Measurements from ENCODE around the gene NPR1.
"Not testable (repeated sequence)": the region's sequence is repeated elsewhere in the genome, so short reads cannot be mapped to it uniquely, and the experiment has no call there.

NPR1 gene

GRCh38 chr1:153652805-153653500 is 25.5 kb upstream of the NPR1 start:
- Histone ChIP-seq H3K36me3 (ENCODE audit: control insufficient read depth, low read depth, low read length) (no peaks in the 10 kb centered on the region), H3K9me3 (ENCODE audit: control insufficient read depth, low read depth, low read length) (no peaks in the 10 kb centered on the region), H3K4me1 (ENCODE audit: control insufficient read depth, low read depth, low read length) (no peaks in the 10 kb centered on the region), H3K4me3 (ENCODE audit: low read length) (no peak overlapping the region), H3K9ac (ENCODE audit: low read length) (no peak overlapping the region), H3K27ac (ENCODE audit: low read length) (no peak overlapping the region), H3K27me3 (ENCODE audit: control insufficient read depth, insufficient read depth, low read length) (no peaks in the 10 kb centered on the region)

GRCh38 chr1:153655333-153655732 is 23.2 kb upstream of the NPR1 start:
- Histone ChIP-seq H3K27ac (ENCODE audit: low read length) (no peak overlapping the region), H3K36me3 (ENCODE audit: control insufficient read depth, low read depth, low read length) (no peaks in the 10 kb centered on the region), H3K4me1 (ENCODE audit: control insufficient read depth, low read depth, low read length) (peaks cover 3% of the 10 kb centered on the region), H3K9me3 (ENCODE audit: control insufficient read depth, low read depth, low read length) (no peaks in the 10 kb centered on the region), H3K4me3 (ENCODE audit: low read length) (no peak overlapping the region), H3K27me3 (ENCODE audit: control insufficient read depth, insufficient read depth, low read length) (no peaks in the 10 kb centered on the region), H3K9ac (ENCODE audit: low read length) (no peak overlapping the region)

GRCh38 chr1:153658400-153659174 is 19.9 kb upstream of the NPR1 start, which contains the start of gene SNAPIN:
Gene SNAPIN (plus strand): TSS chr1:153658703. CDS start chr1:153658744, 41 bp downstream.
- Histone ChIP-seq H3K4me1 (ENCODE audit: control insufficient read depth, low read depth, low read length) (peaks cover 3% of the 10 kb centered on the region), H3K27ac (ENCODE audit: low read length) (peak within 1 kb of the TSS; percentile 50), H3K9me3 (ENCODE audit: control insufficient read depth, low read depth, low read length) (no peaks in the 10 kb centered on the region), H3K27me3 (ENCODE audit: control insufficient read depth, insufficient read depth, low read length) (no peaks in the 10 kb centered on the region), H3K9ac (ENCODE audit: low read length) (peak within 1 kb of the TSS; percentile 81), H3K4me3 (ENCODE audit: low read length) (peak within 1 kb of the TSS; percentile 93), H3K36me3 (ENCODE audit: control insufficient read depth, low read depth, low read length) (peaks cover 27% of the 10 kb centered on the region)

GRCh38 chr1:153659175-153659534 is 19.3 kb upstream of the NPR1 start:
- Histone ChIP-seq H3K27me3 (ENCODE audit: control insufficient read depth, insufficient read depth, low read length) (no peaks in the 10 kb centered on the region), H3K4me1 (ENCODE audit: control insufficient read depth, low read depth, low read length) (peaks cover 3% of the 10 kb centered on the region), H3K27ac (ENCODE audit: low read length) (peak overlapping the region; percentile 50), H3K36me3 (ENCODE audit: control insufficient read depth, low read depth, low read length) (peaks cover 33% of the 10 kb centered on the region), H3K4me3 (ENCODE audit: low read length) (peak overlapping the region; percentile 93), H3K9me3 (ENCODE audit: control insufficient read depth, low read depth, low read length) (no peaks in the 10 kb centered on the region), H3K9ac (ENCODE audit: low read length) (peak overlapping the region; percentile 81)

GRCh38 chr1:153659656-153660055 is 18.8 kb upstream of the NPR1 start:
- Histone ChIP-seq H3K27ac (ENCODE audit: low read length) (no peak overlapping the region), H3K4me3 (ENCODE audit: low read length) (peak overlapping the region; percentile 93), H3K9ac (ENCODE audit: low read length) (no peak overlapping the region), H3K27me3 (ENCODE audit: control insufficient read depth, insufficient read depth, low read length) (no peaks in the 10 kb centered on the region), H3K36me3 (ENCODE audit: control insufficient read depth, low read depth, low read length) (peaks cover 38% of the 10 kb centered on the region), H3K4me1 (ENCODE audit: control insufficient read depth, low read depth, low read length) (peaks cover 3% of the 10 kb centered on the region), H3K9me3 (ENCODE audit: control insufficient read depth, low read depth, low read length) (no peaks in the 10 kb centered on the region)

GRCh38 chr1:153661111-153661708 is 17.3 kb upstream of the NPR1 start:
- Histone ChIP-seq H3K4me1 (ENCODE audit: control insufficient read depth, low read depth, low read length) (peaks cover 3% of the 10 kb centered on the region), H3K9ac (ENCODE audit: low read length) (no peak overlapping the region), H3K4me3 (ENCODE audit: low read length) (no peak overlapping the region), H3K27me3 (ENCODE audit: control insufficient read depth, insufficient read depth, low read length) (no peaks in the 10 kb centered on the region), H3K27ac (ENCODE audit: low read length) (no peak overlapping the region), H3K9me3 (ENCODE audit: control insufficient read depth, low read depth, low read length) (no peaks in the 10 kb centered on the region), H3K36me3 (ENCODE audit: control insufficient read depth, low read depth, low read length) (peaks cover 54% of the 10 kb centered on the region)

GRCh38 chr1:153662269-153662668 is 16.2 kb upstream of the NPR1 start:
- H3K36me3 ChIP-seq (ENCODE audit: control insufficient read depth, low read depth, low read length): peaks cover 64% of the 10 kb centered on the region
- no peaks in the 10 kb centered on the region for H3K9me3 ChIP-seq (ENCODE audit: control insufficient read depth, low read depth, low read length)
- H3K4me3 ChIP-seq (ENCODE audit: low read length): no peak overlapping the region
- no peak overlapping the region for H3K9ac ChIP-seq (ENCODE audit: low read length)
- peaks cover 3% of the 10 kb centered on the region for H3K4me1 ChIP-seq (ENCODE audit: control insufficient read depth, low read depth, low read length)
- no peaks in the 10 kb centered on the region for H3K27me3 ChIP-seq (ENCODE audit: control insufficient read depth, insufficient read depth, low read length)
- no peak overlapping the region for H3K27ac ChIP-seq (ENCODE audit: low read length)

GRCh38 chr1:153663211-153663610 is 15.3 kb upstream of the NPR1 start:
- Histone ChIP-seq H3K4me3 (ENCODE audit: low read length) (no peak overlapping the region), H3K9me3 (ENCODE audit: control insufficient read depth, low read depth, low read length) (no peaks in the 10 kb centered on the region), H3K9ac (ENCODE audit: low read length) (no peak overlapping the region), H3K27ac (ENCODE audit: low read length) (no peak overlapping the region), H3K4me1 (ENCODE audit: control insufficient read depth, low read depth, low read length) (peaks cover 3% of the 10 kb centered on the region), H3K36me3 (ENCODE audit: control insufficient read depth, low read depth, low read length) (peaks cover 74% of the 10 kb centered on the region), H3K27me3 (ENCODE audit: control insufficient read depth, insufficient read depth, low read length) (no peaks in the 10 kb centered on the region)

GRCh38 chr1:153667439-153667838 is 11.0 kb upstream of the NPR1 start:
- Histone ChIP-seq H3K9ac (ENCODE audit: low read length) (no peak overlapping the region), H3K27me3 (ENCODE audit: control insufficient read depth, insufficient read depth, low read length) (no peaks in the 10 kb centered on the region), H3K4me3 (ENCODE audit: low read length) (no peak overlapping the region), H3K4me1 (ENCODE audit: control insufficient read depth, low read depth, low read length) (peaks cover 6% of the 10 kb centered on the region), H3K27ac (ENCODE audit: low read length) (no peak overlapping the region), H3K9me3 (ENCODE audit: control insufficient read depth, low read depth, low read length) (no peaks in the 10 kb centered on the region), H3K36me3 (ENCODE audit: control insufficient read depth, low read depth, low read length) (peaks cover 74% of the 10 kb centered on the region)

- not testable (repeated sequence) for H3K4me3 ChIP-seq (ENCODE audit: low read length); H3K9me3 ChIP-seq (ENCODE audit: control insufficient read depth, low read depth, low read length); H3K9ac ChIP-seq (ENCODE audit: low read length); H3K27ac ChIP-seq (ENCODE audit: low read length); H3K27me3 ChIP-seq (ENCODE audit: control insufficient read depth, insufficient read depth, low read length); H3K4me1 ChIP-seq (ENCODE audit: control insufficient read depth, low read depth, low read length)
- H3K36me3 ChIP-seq (ENCODE audit: control insufficient read depth, low read depth, low read length): peaks cover 62% of the 10 kb centered on the region
Measured at GRCh38 chr1:153668672-153669071, 9.8 kb upstream of the NPR1 start.

- H3K9me3 ChIP-seq (ENCODE audit: control insufficient read depth, low read depth, low read length): no peaks in the 10 kb centered on the region
- H3K4me3 ChIP-seq (ENCODE audit: low read length): peak overlapping the region; percentile 96
- H3K9ac ChIP-seq (ENCODE audit: low read length): peak overlapping the region; percentile 98
- H3K27ac ChIP-seq (ENCODE audit: low read length): no peak overlapping the region
- no peaks in the 10 kb centered on the region for H3K27me3 ChIP-seq (ENCODE audit: control insufficient read depth, insufficient read depth, low read length)
- H3K4me1 ChIP-seq (ENCODE audit: control insufficient read depth, low read depth, low read length): peaks cover 6% of the 10 kb centered on the region
- peaks cover 53% of the 10 kb centered on the region for H3K36me3 ChIP-seq (ENCODE audit: control insufficient read depth, low read depth, low read length)
Measured at GRCh38 chr1:153669606-153670005, 8.9 kb upstream of the NPR1 start.
